GM10847 (cell line): ENCODE results near the gene MTURN.

Source experiments
- POLR2A ChIP-seq: IDR thresholded peaks from 2 replicates; pipeline ENCODE4 v1.6.1; 2011; ENCODE audit not compliant: insufficient read length; ENCODE audit errors: extremely low read depth

Gene MTURN

GRCh38 chr7:30133736-30134610 lies 813 bp upstream of the MTURN start:
- no peak for TF ChIP-seq POLR2A

GRCh38 chr7:30135301-30136116 lies 723 bp downstream of the MTURN start:
- no peak for TF ChIP-seq POLR2A

GRCh38 chr7:30136117-30136731 lies 1.4 kb downstream of the MTURN start:
- no peak for TF ChIP-seq POLR2A

GRCh38 chr7:30136743-30137485 lies 2.1 kb downstream of the MTURN start:
- TF ChIP-seq POLR2A, result no peak

GRCh38 chr7:30139836-30140384 lies 5.1 kb downstream of the MTURN start:
- no peak for TF ChIP-seq POLR2A

- TF ChIP-seq POLR2A, result no peak
Observed at GRCh38 chr7:30140456-30140855, 5.7 kb downstream of the MTURN start.

GRCh38 chr7:30142710-30143109 lies 7.9 kb downstream of the MTURN start:
- no peak for TF ChIP-seq POLR2A

GRCh38 chr7:30143748-30144251 lies 9.0 kb downstream of the MTURN start:
- TF ChIP-seq POLR2A, result no peak

- TF ChIP-seq POLR2A, result no peak
Observed at GRCh38 chr7:30144657-30145306, 10.0 kb downstream of the MTURN start.

- TF ChIP-seq POLR2A, result no peak
Observed at GRCh38 chr7:30145426-30145970, 10.7 kb downstream of the MTURN start.

- TF ChIP-seq POLR2A, result no peak
Observed at GRCh38 chr7:30146127-30146612, 11.4 kb downstream of the MTURN start.

GRCh38 chr7:30147223-30147622 lies 12.4 kb downstream of the MTURN start:
- TF ChIP-seq POLR2A, result no peak

- TF ChIP-seq POLR2A, result no peak
Observed at GRCh38 chr7:30147785-30148184, 13.0 kb downstream of the MTURN start.

GRCh38 chr7:30148426-30148825 lies 13.6 kb downstream of the MTURN start:
- TF ChIP-seq POLR2A, result no peak

GRCh38 chr7:30148951-30149459 lies 14.2 kb downstream of the MTURN start:
- no peak for TF ChIP-seq POLR2A
